HCT116 (cell line): ENCODE measurements around the gene PPP1R1A. TPM values are rescaled to one million over a fixed set of nuclear protein-coding genes. Genes with fewer than 3 reads are reported as not detected.

Experiments used
- ATAC-seq: fragments of 200-7000 bp; cut with Tn5 transposase; 2 replicates; pipeline ENCODE4 v1.9.1; 2020; ENCODE audit warnings: mild to moderate bottlenecking, moderate library complexity
- BruUV-seq: library from RNA; stranded (reverse); fragments of 400-500 nt; replicated peaks from 2 replicates; lab custom pipeline; 2021; lab: Mats Ljungman, UMichigan
- CTCF ChIA-PET: fragments of 300-600 bp; sonication (Branson Sonifier 250); formaldehyde crosslinking; loops from one replicate; lab custom pipeline; 2021; ENCODE audit warnings: antibody characterized with exemption; lab: Charles Lee
- POLR2A ChIA-PET: fragments of 300-600, 350-600 bp; sonication (Branson Sonifier 250); formaldehyde crosslinking; loops from one replicate; lab custom pipeline; 2021; ENCODE audit warnings: antibody characterized with exemption; lab: Charles Lee
- RAD21 ChIA-PET, 2 experiments: fragments of 300-600 bp; sonication (Branson Sonifier 250); formaldehyde crosslinking; loops; one replicate each; lab custom pipeline; 2023; ENCODE audit warnings: low total read pairs in 2 of 2; ENCODE audit not compliant: uncharacterized antibody in 2 of 2, unreplicated experiment in 2 of 2, low non-redundant PET in 1 of 2; lab: Charles Lee
- DNase-seq: peaks from one replicate; pipeline ENCODE4 v3.0.0-alpha.2; 2010; ENCODE audit warnings: low read depth, low spot score
- H2AFZ ChIP-seq: fragments of 200-600 bp; shearing (Covaris generic), sonication (generic); 2 replicates; pipeline ENCODE4 v1.6.1; 2017; ENCODE audit warnings: low read depth, mixed run types, mixed read lengths, antibody characterized with exemption, low read length; ENCODE audit not compliant: poor library complexity, severe bottlenecking
- H3K27ac ChIP-seq: 2 replicates; pipeline ENCODE4 v1.5.1; 2012; ENCODE audit warnings: low read depth, low read length
- H3K27me3 ChIP-seq: fragments of 200-600 bp; sonication (generic); 2 replicates; pipeline ENCODE4 v1.6.1; 2016; ENCODE audit warnings: mixed run types, low read length, mixed read lengths; ENCODE audit not compliant: insufficient read depth
- H3K36me3 ChIP-seq, 2 experiments: fragments of 200-500 bp in 1 of 2; fragments of 200-600 bp in 1 of 2; sonication (Bioruptor generic) in 1 of 2; sonication (generic) in 1 of 2; 2 replicates each; pipeline versions ENCODE4 v1.5.1 to v1.6.1; 2014 to 2016; ENCODE audit warnings: low read length in 2 of 2, inconsistent platforms in 1 of 2, mixed read lengths in 1 of 2, mixed run types in 1 of 2; ENCODE audit not compliant: insufficient read depth in 2 of 2, control insufficient read depth in 1 of 2
- H3K4me1 ChIP-seq, 2 experiments: fragments of 200-600 bp in 1 of 2; sonication (generic) in 1 of 2; 2 replicates each; pipeline versions ENCODE4 v1.5.1 to v1.6.1; 2012 to 2017; ENCODE audit warnings: low read length in 2 of 2, inconsistent platforms in 1 of 2, mild to moderate bottlenecking in 1 of 2, mixed read lengths in 1 of 2, mixed run types in 1 of 2, moderate library complexity in 1 of 2; ENCODE audit not compliant: insufficient read depth in 2 of 2, control insufficient read depth in 1 of 2
- H3K4me2 ChIP-seq: fragments of 200-600 bp; sonication (generic); 2 replicates; pipeline ENCODE4 v1.6.1; 2017; ENCODE audit warnings: mixed run types, low read length, mixed read lengths
- H3K4me3 ChIP-seq, 2 experiments: fragments of 200-600 bp in 1 of 2; sonication (generic) in 1 of 2; replicated peaks in 1 of 2; 2 replicates each; pipeline ENCODE4 v1.5.1; 2011 to 2016; ENCODE audit warnings: low read length in 2 of 2, control low read depth in 1 of 2, low read depth in 1 of 2, mild to moderate bottlenecking in 1 of 2, mixed read lengths in 1 of 2, mixed run types in 1 of 2
- H3K79me2 ChIP-seq: fragments of 200-600 bp; sonication (generic); 2 replicates; pipeline ENCODE4 v1.6.1; 2017; ENCODE audit warnings: mild to moderate bottlenecking, mixed run types, low read length, moderate library complexity, mixed read lengths; ENCODE audit not compliant: insufficient read depth
- H3K9ac ChIP-seq: fragments of 200-600 bp; sonication (generic); 2 replicates; pipeline ENCODE4 v1.6.1; 2016; ENCODE audit warnings: low read length, mixed read lengths
- H3K9me2 ChIP-seq: fragments of 200-600 bp; sonication (generic), shearing (Covaris generic); 2 replicates; pipeline ENCODE4 v1.6.1; 2017; ENCODE audit warnings: mixed run types, mild to moderate bottlenecking, moderate library complexity; ENCODE audit not compliant: insufficient read depth
- H3K9me3 ChIP-seq, 2 experiments: fragments of 200-500 bp in 1 of 2; fragments of 200-600 bp in 1 of 2; sonication (Bioruptor generic) in 1 of 2; sonication (generic) in 1 of 2; 2 replicates each; pipeline ENCODE4 v1.6.1; 2014 to 2017; ENCODE audit warnings: low read length in 2 of 2, mixed read lengths in 2 of 2, inconsistent platforms in 1 of 2, low read depth in 1 of 2, mild to moderate bottlenecking in 1 of 2, mixed run types in 1 of 2, moderate library complexity in 1 of 2; ENCODE audit not compliant: control insufficient read depth in 1 of 2, insufficient read depth in 1 of 2
- H4K20me1 ChIP-seq: fragments of 200-600 bp; sonication (generic), shearing (Covaris generic); 2 replicates; pipeline ENCODE4 v1.6.1; 2017; ENCODE audit warnings: mixed run types, mild to moderate bottlenecking, moderate library complexity; ENCODE audit not compliant: insufficient read depth
- ATF3 ChIP-seq: IDR thresholded peaks from 2 replicates; pipeline ENCODE4 v1.6.1; 2012
- CBX3 ChIP-seq: IDR thresholded peaks from 2 replicates; pipeline ENCODE4 v1.6.1; 2012; ENCODE audit warnings: low read depth
- EGR1 ChIP-seq: IDR thresholded peaks from 2 replicates; pipeline ENCODE4 v1.6.1; 2012; ENCODE audit warnings: low read depth
- ELF1 ChIP-seq: IDR thresholded peaks from 2 replicates; pipeline ENCODE4 v1.6.1; 2012; ENCODE audit warnings: low read depth, borderline replicate concordance
- EZH2phosphoT487 ChIP-seq: fragments of 200-600 bp; IDR thresholded peaks from 2 replicates; pipeline ENCODE4 v1.6.1; 2018; ENCODE audit warnings: antibody characterized with exemption, borderline replicate concordance
- FOSL1 ChIP-seq: IDR thresholded peaks from 2 replicates; pipeline ENCODE4 v1.6.1; 2012; ENCODE audit warnings: low read depth
- JUND ChIP-seq: IDR thresholded peaks from 2 replicates; pipeline ENCODE4 v1.6.1; 2012
- POLR2A ChIP-seq: IDR thresholded peaks from 2 replicates; pipeline ENCODE4 v1.7.0; 2011; ENCODE audit warnings: borderline replicate concordance; ENCODE audit not compliant: insufficient read depth, insufficient read length; ENCODE audit errors: extremely low read depth
- POLR2AphosphoS5 ChIP-seq: IDR thresholded peaks from 2 replicates; pipeline ENCODE4 v1.6.1; 2011; ENCODE audit warnings: mild to moderate bottlenecking, low read depth, low read length, moderate library complexity
- RAD21 ChIP-seq: IDR thresholded peaks from 2 replicates; pipeline ENCODE4 v1.6.1; 2012; ENCODE audit warnings: low read depth, mild to moderate bottlenecking
- SIN3A ChIP-seq: IDR thresholded peaks from 2 replicates; pipeline ENCODE4 v1.6.1; 2012; ENCODE audit warnings: low read depth
- SP1 ChIP-seq: IDR thresholded peaks from 2 replicates; pipeline ENCODE4 v1.6.1; 2012; ENCODE audit warnings: low read depth
- SRF ChIP-seq: IDR thresholded peaks from 2 replicates; pipeline ENCODE4 v1.6.1; 2012; ENCODE audit warnings: low read depth
- TCF7L2 ChIP-seq: IDR thresholded peaks from 2 replicates; pipeline ENCODE4 v1.7.0; 2011; ENCODE audit warnings: borderline replicate concordance, inconsistent platforms; ENCODE audit not compliant: insufficient read depth, insufficient read length; ENCODE audit errors: extremely low read depth
- YY1 ChIP-seq: IDR thresholded peaks from 2 replicates; pipeline ENCODE4 v1.6.1; 2011; ENCODE audit warnings: low read length, low read depth, moderate library complexity, mild to moderate bottlenecking; ENCODE audit not compliant: insufficient replicate concordance; ENCODE audit errors: extremely low read depth
- ZFX ChIP-seq: fragments of 450-650 bp; IDR thresholded peaks from 2 replicates; pipeline ENCODE4 v1.6.1; 2017
- intact Hi-C: fragments of 100-400 bp; cut with micrococcal nuclease; formaldehyde crosslinking; loops from 2 replicates; pipeline ENCODE4 v1.10.0; 2022
- total RNA-seq: library from RNA; stranded (reverse); gene quantifications from one replicate; pipeline ENCODE4 v1.2.1, GENCODE V29; 2021; ENCODE audit not compliant: unreplicated experiment
- TF ChIP-seq, protein P1 (sequence below): IDR thresholded peaks from 2 replicates; pipeline ENCODE4 v1.6.1; 2012; ENCODE audit warnings: low read depth
- TF ChIP-seq, protein P2 (sequence below), 3 experiments: fragments of 200-600 bp in 1 of 3; sonication (generic) in 1 of 3; IDR thresholded peaks in 2 of 3; conservative IDR thresholded peaks in 1 of 3; 2 replicates each; pipeline ENCODE4 v1.5.1; 2012 to 2017; ENCODE audit warnings: low read depth in 2 of 3, low read length in 2 of 3, antibody characterized with exemption in 1 of 3, borderline replicate concordance in 1 of 3, control low read depth in 1 of 3, mild to moderate bottlenecking in 1 of 3, mixed read lengths in 1 of 3, mixed run types in 1 of 3, moderate library complexity in 1 of 3; ENCODE audit not compliant: insufficient read depth in 1 of 3
- TF ChIP-seq, protein P3 (sequence below): IDR thresholded peaks from 2 replicates; pipeline ENCODE4 v1.6.1; 2011; ENCODE audit warnings: mild to moderate bottlenecking, low read length, moderate library complexity; ENCODE audit not compliant: insufficient replicate concordance; ENCODE audit errors: extremely low read depth
- TF ChIP-seq, protein P4 (sequence below): IDR thresholded peaks from 2 replicates; pipeline ENCODE4 v1.6.1; 2012

The PPP1R1A gene
- total RNA-seq, 1 experiment from 2014 or later, result 0.61 TPM

GRCh38 chr12:54593725-54594124 is 5.3 kb upstream of the PPP1R1A start:
- no peak overlapping the region for H3K27ac ChIP-seq
- no peak overlapping the region for H2AFZ ChIP-seq
- RAD21 ChIA-PET, result no interaction called here
- BruUV-seq, result no TSS peak
- no peaks in the 10 kb centered on the region for H4K20me1 ChIP-seq
- no peaks in the 10 kb centered on the region for H3K79me2 ChIP-seq
- TF ChIP-seq EGR1 (no peak), ELF1 (no peak), RAD21 (no peak), SP1 (no peak), SIN3A (no peak), ATF3 (no peak), JUND (no peak), EZH2phosphoT487 (no peak), ZFX (no peak), POLR2A (no peak), CBX3 (no peak), POLR2AphosphoS5 (no peak), FOSL1 (no peak), YY1 (no peak), SRF (no peak), TCF7L2 (no peak)
- TF ChIP-seq, protein P1, sequence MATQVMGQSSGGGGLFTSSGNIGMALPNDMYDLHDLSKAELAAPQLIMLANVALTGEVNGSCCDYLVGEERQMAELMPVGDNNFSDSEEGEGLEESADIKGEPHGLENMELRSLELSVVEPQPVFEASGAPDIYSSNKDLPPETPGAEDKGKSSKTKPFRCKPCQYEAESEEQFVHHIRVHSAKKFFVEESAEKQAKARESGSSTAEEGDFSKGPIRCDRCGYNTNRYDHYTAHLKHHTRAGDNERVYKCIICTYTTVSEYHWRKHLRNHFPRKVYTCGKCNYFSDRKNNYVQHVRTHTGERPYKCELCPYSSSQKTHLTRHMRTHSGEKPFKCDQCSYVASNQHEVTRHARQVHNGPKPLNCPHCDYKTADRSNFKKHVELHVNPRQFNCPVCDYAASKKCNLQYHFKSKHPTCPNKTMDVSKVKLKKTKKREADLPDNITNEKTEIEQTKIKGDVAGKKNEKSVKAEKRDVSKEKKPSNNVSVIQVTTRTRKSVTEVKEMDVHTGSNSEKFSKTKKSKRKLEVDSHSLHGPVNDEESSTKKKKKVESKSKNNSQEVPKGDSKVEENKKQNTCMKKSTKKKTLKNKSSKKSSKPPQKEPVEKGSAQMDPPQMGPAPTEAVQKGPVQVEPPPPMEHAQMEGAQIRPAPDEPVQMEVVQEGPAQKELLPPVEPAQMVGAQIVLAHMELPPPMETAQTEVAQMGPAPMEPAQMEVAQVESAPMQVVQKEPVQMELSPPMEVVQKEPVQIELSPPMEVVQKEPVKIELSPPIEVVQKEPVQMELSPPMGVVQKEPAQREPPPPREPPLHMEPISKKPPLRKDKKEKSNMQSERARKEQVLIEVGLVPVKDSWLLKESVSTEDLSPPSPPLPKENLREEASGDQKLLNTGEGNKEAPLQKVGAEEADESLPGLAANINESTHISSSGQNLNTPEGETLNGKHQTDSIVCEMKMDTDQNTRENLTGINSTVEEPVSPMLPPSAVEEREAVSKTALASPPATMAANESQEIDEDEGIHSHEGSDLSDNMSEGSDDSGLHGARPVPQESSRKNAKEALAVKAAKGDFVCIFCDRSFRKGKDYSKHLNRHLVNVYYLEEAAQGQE, result no peak
- TF ChIP-seq, protein P2, sequence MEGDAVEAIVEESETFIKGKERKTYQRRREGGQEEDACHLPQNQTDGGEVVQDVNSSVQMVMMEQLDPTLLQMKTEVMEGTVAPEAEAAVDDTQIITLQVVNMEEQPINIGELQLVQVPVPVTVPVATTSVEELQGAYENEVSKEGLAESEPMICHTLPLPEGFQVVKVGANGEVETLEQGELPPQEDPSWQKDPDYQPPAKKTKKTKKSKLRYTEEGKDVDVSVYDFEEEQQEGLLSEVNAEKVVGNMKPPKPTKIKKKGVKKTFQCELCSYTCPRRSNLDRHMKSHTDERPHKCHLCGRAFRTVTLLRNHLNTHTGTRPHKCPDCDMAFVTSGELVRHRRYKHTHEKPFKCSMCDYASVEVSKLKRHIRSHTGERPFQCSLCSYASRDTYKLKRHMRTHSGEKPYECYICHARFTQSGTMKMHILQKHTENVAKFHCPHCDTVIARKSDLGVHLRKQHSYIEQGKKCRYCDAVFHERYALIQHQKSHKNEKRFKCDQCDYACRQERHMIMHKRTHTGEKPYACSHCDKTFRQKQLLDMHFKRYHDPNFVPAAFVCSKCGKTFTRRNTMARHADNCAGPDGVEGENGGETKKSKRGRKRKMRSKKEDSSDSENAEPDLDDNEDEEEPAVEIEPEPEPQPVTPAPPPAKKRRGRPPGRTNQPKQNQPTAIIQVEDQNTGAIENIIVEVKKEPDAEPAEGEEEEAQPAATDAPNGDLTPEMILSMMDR (IDR thresholded peaks at IDR 0.05 in 2 of 3, conservative IDR thresholded peaks at IDR 0.05 in 1 of 3; ENCODE audit: borderline replicate concordance in 1 of 3, insufficient read depth in 1 of 3, low read depth in 2 of 3, low read length in 2 of 3), result no peak
- TF ChIP-seq, protein P3, sequence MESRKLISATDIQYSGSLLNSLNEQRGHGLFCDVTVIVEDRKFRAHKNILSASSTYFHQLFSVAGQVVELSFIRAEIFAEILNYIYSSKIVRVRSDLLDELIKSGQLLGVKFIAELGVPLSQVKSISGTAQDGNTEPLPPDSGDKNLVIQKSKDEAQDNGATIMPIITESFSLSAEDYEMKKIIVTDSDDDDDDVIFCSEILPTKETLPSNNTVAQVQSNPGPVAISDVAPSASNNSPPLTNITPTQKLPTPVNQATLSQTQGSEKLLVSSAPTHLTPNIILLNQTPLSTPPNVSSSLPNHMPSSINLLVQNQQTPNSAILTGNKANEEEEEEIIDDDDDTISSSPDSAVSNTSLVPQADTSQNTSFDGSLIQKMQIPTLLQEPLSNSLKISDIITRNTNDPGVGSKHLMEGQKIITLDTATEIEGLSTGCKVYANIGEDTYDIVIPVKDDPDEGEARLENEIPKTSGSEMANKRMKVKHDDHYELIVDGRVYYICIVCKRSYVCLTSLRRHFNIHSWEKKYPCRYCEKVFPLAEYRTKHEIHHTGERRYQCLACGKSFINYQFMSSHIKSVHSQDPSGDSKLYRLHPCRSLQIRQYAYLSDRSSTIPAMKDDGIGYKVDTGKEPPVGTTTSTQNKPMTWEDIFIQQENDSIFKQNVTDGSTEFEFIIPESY, result no peak
- TF ChIP-seq, protein P4, sequence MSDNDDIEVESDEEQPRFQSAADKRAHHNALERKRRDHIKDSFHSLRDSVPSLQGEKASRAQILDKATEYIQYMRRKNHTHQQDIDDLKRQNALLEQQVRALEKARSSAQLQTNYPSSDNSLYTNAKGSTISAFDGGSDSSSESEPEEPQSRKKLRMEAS, result no peak
- H3K36me3 ChIP-seq, result no peaks in the 10 kb centered on the region
- H3K27me3 ChIP-seq, result peaks cover 5% of the 10 kb centered on the region; the same call in 1 of the 2 replicates
- H3K4me3 ChIP-seq, result no peak overlapping the region
- H3K4me1 ChIP-seq, result no peaks in the 10 kb centered on the region
- no peak for ATAC-seq
- H3K9ac ChIP-seq, result no peak overlapping the region
- intact Hi-C loops, result no loop called here
- CTCF ChIA-PET, result interaction anchor here (0.8 to 0.9 kb wide), 2 partner anchors 13 to 474 kb away, joined by 3 read pairs; no protein-coding TSS in a partner anchor
- no peak for DNase-seq
- no peak overlapping the region for H3K4me2 ChIP-seq
- H3K9me3 ChIP-seq, result no peaks in the 10 kb centered on the region
- H3K9me2 ChIP-seq, result no peaks in the 10 kb centered on the region
- POLR2A ChIA-PET, result no interaction called here
